Measurements from ENCODE around the gene SPATA2L.

DNA sequence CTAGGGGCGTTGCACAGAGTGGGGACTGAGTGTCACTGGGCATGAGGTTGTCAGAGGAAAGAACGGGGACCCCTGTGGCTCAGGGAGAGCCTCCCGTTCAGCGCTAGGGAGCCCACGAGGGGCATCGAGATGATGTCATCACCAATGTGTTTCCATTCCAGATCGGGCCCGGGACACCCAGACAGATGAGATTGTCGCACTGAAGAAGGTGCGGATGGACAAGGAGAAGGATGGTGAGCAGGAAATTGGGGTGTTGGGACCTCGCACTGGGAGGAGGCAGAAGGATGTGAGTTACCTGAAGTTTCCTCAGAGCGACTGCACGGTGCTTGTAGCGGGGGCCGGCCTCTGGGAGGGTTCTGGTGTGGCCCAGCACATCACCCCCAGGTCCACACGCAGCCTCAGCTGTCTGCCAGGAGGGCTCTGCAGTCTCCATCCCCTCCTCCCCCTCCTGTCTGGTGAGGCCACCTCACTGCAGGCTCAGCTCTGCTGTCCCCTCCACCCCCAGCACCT, 11.1 kb downstream of the SPATA2L start:
- TF ChIP-seq CTCF (conservative IDR thresholded peaks at IDR 0.05) (no peak), ZFX (IDR thresholded peaks at IDR 0.05) (no peak)

All from C4-2B (cell line).